KOPT-K1 (cell line): ENCODE measurements around the gene PARL.

Source experiments
- H3K27ac ChIP-seq: fragments of 200-600 bp; sonication (generic); 2 replicates; pipeline ENCODE4 v1.5.1; 2016; ENCODE audit warnings: antibody characterized with exemption, mild to moderate bottlenecking, low read depth, low read length; ENCODE audit not compliant: poor library complexity, severe bottlenecking
- H3K36me3 ChIP-seq: fragments of 200-600 bp; sonication (generic); 2 replicates; pipeline ENCODE4 v1.5.1; 2017; ENCODE audit warnings: antibody characterized with exemption, mild to moderate bottlenecking, low read length, moderate library complexity; ENCODE audit not compliant: insufficient read depth
- H3K9me3 ChIP-seq: fragments of 200-600 bp; sonication (generic); 2 replicates; pipeline ENCODE4 v1.5.1; 2017; ENCODE audit warnings: antibody characterized with exemption, low read length, mild to moderate bottlenecking; ENCODE audit not compliant: insufficient read depth, poor library complexity, severe bottlenecking

The PARL gene

DNA sequence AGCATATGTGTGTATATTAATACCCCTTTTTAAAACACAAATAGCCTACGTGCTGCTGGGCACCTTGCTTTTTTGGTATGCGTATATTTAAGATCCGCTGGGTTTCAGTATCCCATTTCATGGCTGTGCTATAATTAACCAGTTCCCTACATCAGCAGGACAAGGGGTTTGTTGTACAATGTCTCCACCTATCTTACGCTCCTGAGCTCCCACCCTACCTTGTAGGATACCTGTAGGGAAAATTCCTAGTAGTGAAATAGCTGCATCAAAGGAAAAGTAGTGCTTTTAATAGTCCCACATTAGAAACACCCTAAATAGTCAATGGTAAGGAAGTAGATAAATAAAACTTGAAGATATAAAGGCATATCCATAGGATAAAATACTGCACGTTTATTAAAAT is 60.7 kb downstream of the PARL start:
- H3K27ac ChIP-seq, result no peak overlapping the region

GRCh38 chr3:183822631-183823030 is 62.0 kb downstream of the PARL start:
- no peaks in the 10 kb centered on the region for H3K9me3 ChIP-seq
- H3K36me3 ChIP-seq, result peaks cover 10% of the 10 kb centered on the region; the same call in 1 of the 2 replicates
- no peak overlapping the region for H3K27ac ChIP-seq

More for the DNA sequence above, 60.7 kb downstream of the PARL start:
- Histone ChIP-seq H3K36me3 (peaks cover 23% of the 10 kb centered on the region; the same call in 1 of the 2 replicates), H3K9me3 (no peaks in the 10 kb centered on the region)

GRCh38 chr3:183819831-183820230 is 64.8 kb downstream of the PARL start:
- Histone ChIP-seq H3K27ac (no peak overlapping the region), H3K36me3 (peaks cover 23% of the 10 kb centered on the region), H3K9me3 (no peaks in the 10 kb centered on the region)

DNA sequence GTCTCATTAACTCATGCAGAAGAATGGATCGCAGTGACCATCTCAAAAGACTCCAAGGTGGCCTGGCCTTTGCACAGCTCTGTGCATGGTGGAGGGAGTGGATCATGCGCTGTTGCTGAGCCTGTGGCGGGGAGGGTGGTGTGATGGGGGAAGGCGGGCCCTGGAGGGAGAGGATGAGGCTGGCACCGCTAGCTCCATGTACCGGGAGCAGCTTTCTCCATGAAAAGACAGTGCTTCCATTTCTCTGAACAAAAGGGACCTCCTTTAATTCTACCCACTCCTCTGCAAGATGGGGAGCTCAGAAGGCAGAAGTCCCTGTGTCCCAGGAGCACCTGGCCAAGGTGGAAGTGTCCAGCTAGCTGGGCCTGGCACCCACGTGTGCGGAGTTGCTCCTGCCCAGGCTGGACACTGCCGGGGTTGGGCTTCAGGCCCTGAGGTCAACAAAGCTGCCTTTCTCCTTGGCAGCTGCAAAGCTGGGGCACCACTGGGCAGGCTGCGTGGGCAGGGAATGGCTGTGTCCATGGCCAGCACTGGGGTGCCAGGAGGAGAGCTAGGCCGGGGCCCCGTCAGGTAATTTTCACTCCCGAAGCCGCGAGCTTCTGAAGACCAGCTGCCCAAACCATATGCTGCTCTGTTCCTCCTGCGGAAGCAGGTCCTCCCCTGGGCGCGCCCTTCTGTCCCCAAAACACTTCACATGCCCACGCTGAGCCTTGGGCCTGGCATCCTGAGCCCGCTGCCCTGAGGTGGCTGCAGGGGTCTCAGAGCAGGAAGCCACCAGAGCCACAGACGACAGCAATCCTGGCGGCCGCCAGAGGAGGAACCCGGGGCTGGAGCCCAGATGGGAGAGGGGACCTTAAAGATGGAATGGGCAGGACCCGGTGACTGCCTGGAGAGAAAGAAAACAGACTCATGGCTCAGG is 65.7 kb downstream of the PARL start:
- H3K9me3 ChIP-seq, result no peaks in the 10 kb centered on the region
- no peak overlapping the region for H3K27ac ChIP-seq
- H3K36me3 ChIP-seq, result peaks cover 31% of the 10 kb centered on the region

GRCh38 chr3:183818041-183818620 is 66.5 kb downstream of the PARL start:
- Histone ChIP-seq H3K36me3 (peaks cover 31% of the 10 kb centered on the region), H3K9me3 (no peaks in the 10 kb centered on the region), H3K27ac (no peak overlapping the region)

DNA sequence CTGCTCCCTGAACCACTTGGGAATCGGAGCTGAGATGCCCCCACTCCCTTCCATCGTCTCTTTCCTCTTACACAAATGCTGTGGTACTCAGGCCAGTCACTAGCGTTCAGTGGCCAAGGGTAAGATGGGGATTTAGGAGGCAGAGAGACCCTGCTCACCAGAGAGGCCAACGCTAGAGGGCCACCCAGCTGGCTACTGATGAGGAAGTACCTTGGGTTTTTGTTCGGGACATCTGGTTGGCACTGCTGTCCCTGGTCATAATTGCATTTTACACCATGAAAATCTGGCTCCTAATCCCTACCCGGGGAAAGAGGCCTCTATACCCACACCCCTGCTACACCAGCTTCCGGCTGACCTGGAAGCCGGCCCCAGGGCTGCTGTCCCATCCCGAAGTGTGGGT is 67.0 kb downstream of the PARL start:
- no peak overlapping the region for H3K27ac ChIP-seq
- H3K36me3 ChIP-seq, result peaks cover 36% of the 10 kb centered on the region
- H3K9me3 ChIP-seq, result no peaks in the 10 kb centered on the region

- Histone ChIP-seq H3K36me3 (peaks cover 43% of the 10 kb centered on the region), H3K27ac (no peak overlapping the region), H3K9me3 (no peaks in the 10 kb centered on the region)
These were observed 67.8 kb downstream of the PARL start for GRCh38 chr3:183816681-183817510.

DNA sequence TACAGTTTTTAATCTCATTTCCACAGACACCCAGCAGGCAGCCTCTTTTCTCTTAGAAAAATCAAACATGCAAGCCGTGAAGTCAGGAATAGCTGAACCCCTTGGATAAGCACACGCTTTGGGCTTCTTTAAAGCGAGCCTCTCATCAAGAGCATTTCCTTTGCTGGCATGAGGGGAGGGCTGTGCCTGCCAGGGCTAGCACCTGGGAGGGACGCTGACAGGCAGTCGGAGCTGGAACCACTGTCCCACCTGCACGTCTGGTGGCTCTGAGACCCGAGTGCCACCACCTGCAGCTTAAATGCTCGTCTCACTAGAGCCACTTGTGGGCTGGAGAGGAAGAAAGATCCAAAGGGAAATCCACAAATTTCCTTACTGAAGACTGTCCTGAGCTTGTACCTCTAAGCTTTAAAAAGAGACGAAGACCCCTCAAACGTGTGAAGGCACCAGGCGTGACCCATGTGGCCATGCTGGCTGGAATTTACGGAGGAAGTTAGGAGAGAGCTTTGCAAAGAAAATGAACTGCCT is 68.7 kb downstream of the PARL start:
- H3K36me3 ChIP-seq, result peaks cover 52% of the 10 kb centered on the region
- no peak overlapping the region for H3K27ac ChIP-seq
- no peaks in the 10 kb centered on the region for H3K9me3 ChIP-seq

GRCh38 chr3:183815563-183815940 is 69.1 kb downstream of the PARL start:
- Histone ChIP-seq H3K36me3 (peaks cover 57% of the 10 kb centered on the region), H3K27ac (no peak overlapping the region), H3K9me3 (no peaks in the 10 kb centered on the region)

DNA sequence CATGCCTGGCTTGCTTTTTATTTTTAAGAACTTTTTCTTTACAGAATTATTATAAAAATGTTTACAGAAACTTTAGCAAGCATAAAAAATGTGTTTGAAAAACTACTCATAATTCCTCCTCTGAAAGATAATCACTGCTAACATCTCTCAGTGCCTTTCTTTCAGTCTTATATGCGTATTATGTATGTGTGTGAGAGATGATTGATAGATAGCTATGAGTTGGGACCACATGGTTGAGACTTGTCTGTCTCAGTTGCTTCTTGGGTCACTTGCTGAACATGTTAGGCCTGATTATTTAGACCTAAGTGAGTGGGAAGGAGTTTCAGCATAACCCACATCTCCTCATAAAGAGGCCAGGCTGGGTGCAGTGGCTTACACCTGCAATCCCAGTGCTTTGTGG is 70.4 kb downstream of the PARL start:
- Histone ChIP-seq H3K27ac (no peak overlapping the region), H3K9me3 (no peaks in the 10 kb centered on the region), H3K36me3 (peaks cover 70% of the 10 kb centered on the region)

DNA sequence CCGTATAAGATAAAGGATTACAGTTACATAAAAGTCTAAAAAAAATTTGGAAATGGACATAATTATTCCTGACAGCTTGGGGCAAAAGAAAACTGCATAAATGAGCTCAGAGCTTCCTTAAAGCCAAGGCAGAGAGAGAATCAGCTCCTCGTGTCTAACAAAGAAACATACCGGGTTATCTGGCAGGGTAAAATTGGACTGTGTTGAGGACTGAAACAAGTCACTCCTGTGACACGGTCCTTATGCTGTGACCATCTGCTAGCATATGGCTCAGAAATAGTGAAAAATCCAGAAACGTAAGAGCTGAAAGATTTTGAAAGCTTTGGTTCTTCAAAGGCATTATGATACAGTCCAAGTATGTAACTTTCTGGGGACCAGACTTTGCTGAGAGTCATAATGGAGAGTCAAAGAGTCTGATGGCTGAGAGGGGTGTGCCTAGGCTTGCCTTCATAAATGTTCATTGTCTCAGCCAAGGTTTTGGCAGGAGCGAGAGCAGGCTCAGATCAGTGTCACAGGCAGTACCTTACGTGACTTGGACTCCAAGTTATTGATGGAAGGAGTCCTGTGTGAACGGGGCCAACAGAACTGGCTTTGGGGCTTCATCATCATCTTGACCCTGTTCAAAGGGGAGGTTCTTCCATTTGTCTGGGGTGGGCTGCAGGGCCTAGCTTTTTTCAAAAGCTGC is 71.8 kb downstream of the PARL start:
- Histone ChIP-seq H3K9me3 (no peaks in the 10 kb centered on the region), H3K36me3 (peaks cover 83% of the 10 kb centered on the region), H3K27ac (no peak overlapping the region)

GRCh38 chr3:183811638-183812037 is 73.0 kb downstream of the PARL start:
- no peak overlapping the region for H3K27ac ChIP-seq
- no peaks in the 10 kb centered on the region for H3K9me3 ChIP-seq
- peaks cover 90% of the 10 kb centered on the region for H3K36me3 ChIP-seq

GRCh38 chr3:183810643-183811594 is 73.8 kb downstream of the PARL start:
- H3K36me3 ChIP-seq, result peaks cover 90% of the 10 kb centered on the region
- H3K27ac ChIP-seq, result no peak overlapping the region
- H3K9me3 ChIP-seq, result no peaks in the 10 kb centered on the region

- no peak overlapping the region for H3K27ac ChIP-seq
- no peaks in the 10 kb centered on the region for H3K9me3 ChIP-seq
- peaks cover 91% of the 10 kb centered on the region for H3K36me3 ChIP-seq
These were observed 75.4 kb downstream of the PARL start for GRCh38 chr3:183809270-183809669.
